Measurements from ENCODE around the gene WDFY3. TPM values are rescaled to one million over a fixed set of nuclear protein-coding genes. Genes with fewer than 3 reads are reported as not detected.

WDFY3 gene, protein sequence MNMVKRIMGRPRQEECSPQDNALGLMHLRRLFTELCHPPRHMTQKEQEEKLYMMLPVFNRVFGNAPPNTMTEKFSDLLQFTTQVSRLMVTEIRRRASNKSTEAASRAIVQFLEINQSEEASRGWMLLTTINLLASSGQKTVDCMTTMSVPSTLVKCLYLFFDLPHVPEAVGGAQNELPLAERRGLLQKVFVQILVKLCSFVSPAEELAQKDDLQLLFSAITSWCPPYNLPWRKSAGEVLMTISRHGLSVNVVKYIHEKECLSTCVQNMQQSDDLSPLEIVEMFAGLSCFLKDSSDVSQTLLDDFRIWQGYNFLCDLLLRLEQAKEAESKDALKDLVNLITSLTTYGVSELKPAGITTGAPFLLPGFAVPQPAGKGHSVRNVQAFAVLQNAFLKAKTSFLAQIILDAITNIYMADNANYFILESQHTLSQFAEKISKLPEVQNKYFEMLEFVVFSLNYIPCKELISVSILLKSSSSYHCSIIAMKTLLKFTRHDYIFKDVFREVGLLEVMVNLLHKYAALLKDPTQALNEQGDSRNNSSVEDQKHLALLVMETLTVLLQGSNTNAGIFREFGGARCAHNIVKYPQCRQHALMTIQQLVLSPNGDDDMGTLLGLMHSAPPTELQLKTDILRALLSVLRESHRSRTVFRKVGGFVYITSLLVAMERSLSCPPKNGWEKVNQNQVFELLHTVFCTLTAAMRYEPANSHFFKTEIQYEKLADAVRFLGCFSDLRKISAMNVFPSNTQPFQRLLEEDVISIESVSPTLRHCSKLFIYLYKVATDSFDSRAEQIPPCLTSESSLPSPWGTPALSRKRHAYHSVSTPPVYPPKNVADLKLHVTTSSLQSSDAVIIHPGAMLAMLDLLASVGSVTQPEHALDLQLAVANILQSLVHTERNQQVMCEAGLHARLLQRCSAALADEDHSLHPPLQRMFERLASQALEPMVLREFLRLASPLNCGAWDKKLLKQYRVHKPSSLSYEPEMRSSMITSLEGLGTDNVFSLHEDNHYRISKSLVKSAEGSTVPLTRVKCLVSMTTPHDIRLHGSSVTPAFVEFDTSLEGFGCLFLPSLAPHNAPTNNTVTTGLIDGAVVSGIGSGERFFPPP (N-terminal part only)
- 119 TPM for total RNA-seq

DNA sequence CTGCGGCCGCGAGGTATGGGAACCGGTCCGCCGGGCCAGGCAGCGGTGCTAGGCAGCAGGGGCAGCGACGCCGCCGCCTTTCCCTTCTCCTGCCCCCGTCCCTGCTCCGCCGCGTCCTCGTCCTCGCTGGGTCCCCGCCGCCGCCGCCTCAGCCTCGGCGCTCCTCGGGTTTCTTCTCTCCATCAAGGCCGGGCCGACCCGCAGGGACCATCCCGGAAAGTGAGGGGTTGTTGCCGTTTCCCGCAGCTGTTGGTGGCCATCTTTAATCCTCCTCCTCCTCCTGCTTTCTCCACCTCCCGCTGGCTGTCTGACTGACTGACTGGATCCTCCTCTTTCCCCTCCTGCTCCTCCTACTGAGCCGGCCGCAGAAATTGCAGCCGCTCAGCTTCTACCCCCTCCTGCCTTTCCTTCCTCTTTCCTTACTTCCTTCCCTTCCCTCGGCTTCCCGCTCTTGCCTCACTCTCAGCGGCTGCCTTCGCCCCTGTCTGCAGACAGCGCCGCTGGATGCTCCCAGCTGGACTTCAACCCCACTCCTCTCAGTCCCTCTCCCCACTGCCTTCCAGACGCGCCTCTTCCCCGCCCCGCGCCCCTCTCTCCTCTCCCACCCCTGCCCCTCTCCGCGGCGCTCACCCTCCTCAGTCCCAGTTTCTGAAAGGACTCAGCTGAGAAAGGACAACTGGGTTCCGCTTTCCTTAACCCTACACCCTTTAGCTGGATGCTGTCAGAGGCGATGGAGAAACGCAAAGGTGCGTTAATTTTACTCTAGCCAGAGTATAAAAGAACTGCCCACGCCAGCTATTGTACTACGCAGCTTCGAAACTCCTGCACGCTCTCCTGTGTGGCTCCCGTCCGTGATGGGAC, at the start of gene WDFY3:
WDFY3 (minus strand) TSS at position 309 of the 861 bp plus-strand sequence. CDS start 106,099 bp downstream, outside the sequence.
- no peak for FAIRE-seq

DNA sequence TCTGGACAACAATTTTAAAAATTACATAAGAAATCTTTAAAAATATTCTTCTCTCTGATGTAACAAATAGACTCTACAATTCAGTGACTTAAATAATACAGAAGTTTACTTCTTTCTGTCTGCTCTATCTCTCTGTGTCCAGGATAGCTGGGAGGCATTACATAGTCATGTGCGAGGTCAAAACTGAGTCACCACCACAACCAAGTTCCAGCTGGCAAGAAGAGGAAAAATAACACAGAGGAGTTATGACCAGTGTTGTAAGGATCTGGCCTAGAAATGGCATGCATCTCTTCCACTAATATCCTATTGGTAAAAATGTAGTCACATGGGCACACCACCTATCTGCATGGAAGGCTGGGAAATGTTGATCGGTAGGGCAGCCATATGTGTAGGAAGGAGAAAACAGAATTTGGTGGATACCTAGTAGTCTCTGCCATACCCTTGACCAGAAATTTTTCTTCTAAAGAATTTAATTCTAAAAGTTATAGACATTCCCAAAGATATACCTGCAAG, 39.4 kb upstream of the WDFY3 start:
- no peak for DNase-seq (ENCODE audit: low spot score in 2 of 2)
- FAIRE-seq, result no peak

More for the DNA sequence above, at the start of gene WDFY3:
- peak; percentile 81 to 87 for DNase-seq (ENCODE audit: low spot score in 2 of 2)

DNA sequence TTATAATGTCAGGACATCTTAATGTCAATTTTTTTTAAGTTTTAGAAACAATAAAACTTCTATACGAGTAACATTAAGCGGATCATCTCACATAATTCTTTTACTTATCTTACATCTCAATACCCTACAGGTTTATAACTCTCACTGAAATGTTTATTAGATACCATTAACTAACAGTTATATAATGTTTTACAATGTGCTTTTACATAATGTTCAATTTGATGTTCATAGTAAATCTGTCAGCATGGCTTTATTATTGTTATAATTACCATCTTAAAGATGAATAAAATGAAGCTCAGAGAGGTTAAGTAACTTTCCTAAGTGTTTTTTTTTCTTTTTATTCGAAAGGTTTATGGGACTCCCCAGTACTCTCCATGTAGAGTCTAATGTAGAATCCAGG, 33.9 kb upstream of the WDFY3 start:
- FAIRE-seq, result no peak
- no peak for DNase-seq (ENCODE audit: low spot score in 2 of 2)

DNA sequence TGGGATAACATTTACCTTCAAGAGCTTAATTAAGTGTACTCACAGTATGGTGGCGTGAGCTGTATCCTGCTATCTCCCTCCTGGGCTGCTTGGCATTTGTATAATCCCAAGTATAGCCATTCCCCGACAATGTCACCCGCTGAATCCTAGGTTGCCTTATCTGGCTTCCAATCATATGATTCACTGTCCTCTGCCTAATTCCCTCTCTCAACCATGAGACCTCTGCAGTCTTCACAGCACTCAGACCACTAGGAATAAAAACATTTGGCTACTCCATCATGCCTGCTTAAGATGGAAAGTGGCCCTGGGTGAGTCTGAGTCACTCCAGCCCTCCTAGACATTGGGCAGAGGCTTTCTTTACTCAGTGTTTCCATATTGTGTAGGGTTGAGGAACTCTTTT, 28.9 kb upstream of the WDFY3 start:
- FAIRE-seq, result no peak

DNA sequence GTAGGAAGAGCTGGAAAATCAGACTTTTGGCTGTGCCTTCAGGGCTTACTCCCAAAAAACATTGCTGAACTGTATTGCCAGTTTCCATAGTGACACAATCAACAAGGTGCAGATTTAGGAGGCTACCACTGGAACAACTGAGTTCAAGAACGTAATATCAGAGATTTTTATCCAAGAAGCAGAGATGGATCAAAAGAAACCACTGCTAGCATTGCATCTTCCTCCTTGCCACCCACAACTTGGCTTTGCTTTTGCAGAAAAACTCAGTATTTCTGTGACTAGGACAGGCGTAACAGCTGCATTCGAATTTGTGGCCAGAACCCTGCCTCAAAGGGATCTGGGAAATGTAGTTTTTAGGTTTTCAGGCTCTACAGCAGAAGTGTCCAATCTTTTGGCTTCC, 27.8 kb upstream of the WDFY3 start:
- FAIRE-seq (no peak), DNase-seq (ENCODE audit: low spot score in 2 of 2) (no peak)

More for the DNA sequence above, 28.9 kb upstream of the WDFY3 start:
- no peak for DNase-seq (ENCODE audit: low spot score in 2 of 2)

DNA sequence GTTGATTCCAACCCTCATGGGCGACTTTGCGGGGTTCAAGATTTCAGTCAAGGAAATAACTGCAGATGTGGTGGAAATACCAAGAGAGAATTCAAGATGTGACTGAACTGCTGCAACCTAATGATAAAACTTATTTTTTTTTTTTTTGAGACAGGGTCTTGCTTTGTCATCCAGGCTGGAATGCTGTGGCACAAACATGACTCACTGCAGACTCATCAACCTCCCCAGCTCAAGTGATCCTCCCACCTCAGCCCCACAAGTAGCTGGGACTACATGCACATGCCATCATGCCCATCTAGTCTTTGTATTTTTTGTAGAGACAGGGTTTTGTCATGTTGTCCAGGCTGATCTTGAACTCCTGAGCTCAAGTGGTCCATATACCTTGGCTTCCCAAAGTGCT, 19.5 kb upstream of the WDFY3 start:
- DNase-seq (ENCODE audit: low spot score in 2 of 2) (no peak), FAIRE-seq (no peak)

DNA sequence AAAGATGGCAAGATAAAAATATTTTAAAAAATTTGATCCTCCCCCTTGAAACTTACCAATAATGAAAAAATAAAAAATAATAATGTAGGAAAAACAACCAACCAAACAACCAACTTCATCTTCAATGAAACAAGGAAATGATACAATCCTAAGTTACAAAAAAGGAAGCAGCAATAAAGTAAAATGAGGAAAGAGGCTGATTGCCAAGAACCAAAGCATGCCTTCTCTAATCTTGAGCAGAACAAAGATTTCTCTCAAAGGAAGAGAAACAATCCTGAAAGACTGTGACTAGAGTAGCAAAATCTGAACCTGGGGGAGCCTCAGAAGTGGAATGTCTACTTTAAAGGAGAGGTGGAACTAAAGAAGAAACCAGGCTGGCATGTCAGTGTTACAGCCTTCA, 10.9 kb upstream of the WDFY3 start:
- FAIRE-seq (no peak), DNase-seq (ENCODE audit: low spot score in 2 of 2) (no peak)

DNA sequence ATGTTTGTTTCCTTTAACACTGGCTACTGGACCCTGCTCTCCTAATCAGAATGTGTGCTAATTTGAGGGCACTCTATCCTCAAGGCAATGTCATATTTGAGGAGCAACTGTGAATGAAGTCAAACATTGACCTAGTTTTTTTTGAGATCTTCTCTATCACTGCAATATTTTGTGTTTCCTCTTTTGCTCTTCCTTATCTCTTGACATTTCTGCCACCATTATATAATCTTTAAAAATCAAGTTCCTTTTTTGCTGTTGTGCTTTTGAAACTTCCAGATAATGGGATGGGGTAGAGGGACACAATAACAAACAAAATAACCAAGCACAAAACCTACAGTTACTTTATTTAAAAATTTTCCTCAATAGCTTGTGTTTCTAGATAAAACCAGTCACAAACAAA, 7.4 kb upstream of the WDFY3 start:
- DNase-seq (ENCODE audit: low spot score in 2 of 2) (no peak), FAIRE-seq (no peak)

DNA sequence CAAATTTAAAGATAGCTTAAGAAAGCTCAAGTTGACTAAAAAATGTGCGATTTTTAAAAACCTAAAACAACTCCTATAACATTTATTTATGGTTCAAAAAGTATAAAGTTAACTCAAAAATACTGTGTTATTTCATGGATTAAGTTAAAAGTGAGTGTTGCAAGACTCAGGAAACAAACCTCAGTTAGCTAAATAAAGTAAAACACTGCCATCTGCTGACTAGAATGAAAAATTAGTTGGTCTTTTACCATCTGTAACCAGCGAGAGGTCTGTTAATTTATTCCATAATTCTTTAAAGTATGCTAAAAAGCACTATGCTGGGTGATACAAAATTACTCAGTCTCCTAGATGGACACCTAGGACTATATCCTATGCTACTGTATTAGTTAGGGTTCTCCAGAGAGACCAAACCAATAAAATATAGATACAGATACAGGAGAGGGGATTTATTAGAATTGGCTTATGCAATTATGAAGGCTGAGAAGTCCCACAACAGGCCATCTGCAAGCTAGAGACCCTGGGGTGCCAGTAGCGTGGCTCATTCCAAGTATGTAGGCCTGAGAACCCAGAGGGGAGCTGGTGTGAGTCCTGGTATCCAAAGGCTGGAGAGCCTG, 4.9 kb upstream of the WDFY3 start:
- DNase-seq (ENCODE audit: low spot score in 2 of 2) (peak in 1 of 2 donors; percentile 19), FAIRE-seq (peak; percentile 98)

DNA sequence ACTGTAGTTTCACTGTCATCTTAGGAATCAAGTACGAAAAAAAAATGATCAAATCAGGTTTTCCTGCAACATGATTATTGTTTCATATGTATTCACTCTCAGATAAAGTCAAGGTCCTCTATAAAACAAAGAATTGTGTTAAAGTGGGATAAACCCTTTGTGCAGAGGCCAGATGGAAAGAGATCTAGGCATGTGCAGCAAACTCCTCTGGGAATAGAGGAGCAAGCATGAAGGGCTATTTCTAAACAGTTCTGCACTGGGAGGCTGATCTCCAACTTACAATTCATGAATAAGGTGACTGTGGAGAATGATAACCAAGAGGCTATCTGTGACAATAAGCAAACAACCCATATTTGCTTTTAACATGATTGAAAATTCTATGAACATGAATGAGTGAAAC, 2.4 kb upstream of the WDFY3 start:
- no peak for DNase-seq (ENCODE audit: low spot score in 2 of 2)
- no peak for FAIRE-seq

DNA sequence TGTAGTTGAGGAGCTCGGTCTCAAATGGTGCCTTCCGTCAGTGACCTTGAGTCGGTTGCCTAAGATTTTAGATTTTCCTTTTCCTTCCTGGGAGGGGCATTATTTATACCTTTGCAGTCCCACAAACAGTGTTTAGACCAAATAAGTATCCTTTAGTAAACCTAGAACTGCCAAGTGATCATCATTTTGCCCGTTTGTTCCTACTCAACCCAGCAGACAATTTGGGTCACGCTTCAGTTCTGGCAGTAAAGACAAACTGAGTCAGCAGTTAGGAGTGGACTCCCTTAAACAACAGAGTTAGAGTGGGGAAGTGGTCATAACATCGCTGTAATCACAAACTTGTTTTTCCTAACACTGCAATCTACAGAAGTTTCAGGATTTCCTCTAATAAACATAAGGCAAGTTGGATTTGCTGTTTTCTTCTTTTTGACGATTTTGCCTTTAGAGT, 777 bp upstream of the WDFY3 start:
- FAIRE-seq, result no peak
- peak in 1 of 2 donors; percentile 26 for DNase-seq (ENCODE audit: low spot score in 2 of 2)

DNA sequence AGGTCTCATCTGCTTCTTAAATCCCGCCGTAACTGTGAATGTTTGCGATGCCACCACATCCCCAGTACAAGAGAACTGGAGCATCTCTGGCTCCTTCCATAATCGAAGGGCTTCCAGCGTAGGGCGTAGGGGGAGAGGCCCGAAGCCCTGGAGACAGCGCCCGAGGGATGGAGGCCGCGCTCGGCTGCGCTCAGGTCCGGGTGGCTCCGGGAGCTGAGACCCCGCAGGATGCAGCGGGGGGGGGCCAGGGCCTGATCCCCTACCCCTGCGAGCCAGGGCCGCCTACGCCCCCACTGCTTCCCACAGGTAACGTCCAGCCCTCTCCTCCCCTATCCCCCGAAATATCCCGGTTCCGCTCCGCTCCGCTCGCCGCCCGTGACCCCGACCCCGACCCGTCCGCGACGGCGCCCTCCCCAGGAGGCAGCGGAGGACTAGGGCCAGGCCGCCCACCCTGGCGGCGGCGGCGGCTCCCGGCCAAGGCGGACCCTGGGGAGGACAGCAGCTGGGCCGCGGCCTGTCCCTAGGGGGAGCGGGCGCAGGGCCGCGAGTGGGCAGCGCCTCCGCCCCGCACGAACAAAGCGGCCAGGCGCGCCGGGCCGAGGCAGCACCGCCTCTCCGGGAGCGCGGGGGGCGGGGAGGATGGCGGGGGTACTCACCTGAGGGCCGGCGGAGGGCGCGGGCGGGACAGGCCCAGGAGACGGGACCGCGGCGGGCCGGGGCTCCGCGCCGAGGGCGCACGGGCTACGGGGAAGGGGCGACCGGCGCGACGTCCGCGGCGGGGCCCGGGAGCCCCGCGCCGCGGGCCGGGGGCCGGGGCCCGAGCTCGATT, 723 bp downstream of the WDFY3 start:
- FAIRE-seq (no peak), DNase-seq (ENCODE audit: low spot score in 2 of 2) (peak; percentile 69 to 73)

DNA sequence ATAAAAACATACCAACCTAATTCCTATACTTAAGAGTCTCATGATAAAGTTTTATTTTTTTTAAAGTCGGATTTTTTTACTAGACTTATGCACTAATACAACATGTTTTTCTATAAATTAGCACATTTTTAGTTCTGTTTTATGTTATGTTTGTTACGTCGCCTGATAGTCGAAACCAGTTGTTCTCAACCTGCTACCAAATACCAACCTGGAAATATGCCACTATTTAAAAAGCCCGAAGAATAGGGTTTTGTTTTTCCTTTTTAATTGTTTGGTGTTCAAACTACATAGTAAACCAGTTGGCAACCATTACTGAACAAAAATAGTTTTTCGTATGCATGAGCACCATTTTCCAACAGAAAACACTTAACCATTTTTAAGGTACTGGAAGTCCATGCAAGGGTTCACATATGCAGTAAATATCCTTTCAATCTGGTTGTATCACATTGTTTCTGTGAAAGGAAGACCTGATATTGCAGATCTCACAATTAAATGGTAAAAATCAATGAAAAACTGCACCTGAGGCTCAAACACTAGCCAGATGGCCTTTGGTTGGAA, 1.4 kb downstream of the WDFY3 start:
- no peak for DNase-seq (ENCODE audit: low spot score in 2 of 2)
- peak; percentile 19 for FAIRE-seq

DNA sequence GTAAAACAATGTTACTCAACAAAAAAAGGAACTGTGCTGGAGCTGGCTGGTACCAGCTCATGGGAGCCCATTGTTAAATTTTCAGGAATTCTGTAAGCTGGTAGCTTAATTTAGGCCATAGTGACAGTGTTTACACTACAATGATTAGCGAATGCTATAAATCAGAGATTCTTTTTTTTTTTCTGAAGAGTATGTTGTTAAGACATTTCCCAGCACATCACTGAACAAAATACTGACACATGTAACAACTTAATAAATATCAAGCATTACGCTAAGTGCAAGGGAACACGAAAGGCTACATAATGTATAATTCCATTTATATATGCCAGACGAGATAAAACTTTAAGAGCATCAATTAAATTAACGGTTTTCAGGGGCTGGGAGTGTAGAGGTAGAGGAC, 4.4 kb downstream of the WDFY3 start:
- FAIRE-seq, result no peak
- DNase-seq (ENCODE audit: low spot score in 2 of 2), result no peak

DNA sequence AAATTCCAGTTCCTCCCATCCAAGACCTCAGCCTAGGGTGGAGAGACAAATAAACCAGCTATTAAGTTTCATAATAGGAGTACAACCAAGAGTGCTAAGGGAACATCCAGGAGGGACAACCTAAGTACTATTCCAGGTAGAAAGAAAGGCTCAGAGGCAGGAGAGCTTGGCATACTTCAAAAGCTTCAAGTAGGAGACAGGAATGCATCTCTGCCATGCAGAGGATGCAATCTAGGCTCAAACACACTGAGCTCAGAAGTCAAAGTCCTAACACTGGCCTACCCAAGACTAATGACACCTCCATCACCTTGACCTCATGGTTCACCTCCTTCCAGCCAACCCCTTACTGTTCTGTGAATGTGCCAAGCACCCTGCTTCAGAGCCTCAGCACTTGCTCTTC, 8.1 kb downstream of the WDFY3 start:
- no peak for FAIRE-seq

DNA sequence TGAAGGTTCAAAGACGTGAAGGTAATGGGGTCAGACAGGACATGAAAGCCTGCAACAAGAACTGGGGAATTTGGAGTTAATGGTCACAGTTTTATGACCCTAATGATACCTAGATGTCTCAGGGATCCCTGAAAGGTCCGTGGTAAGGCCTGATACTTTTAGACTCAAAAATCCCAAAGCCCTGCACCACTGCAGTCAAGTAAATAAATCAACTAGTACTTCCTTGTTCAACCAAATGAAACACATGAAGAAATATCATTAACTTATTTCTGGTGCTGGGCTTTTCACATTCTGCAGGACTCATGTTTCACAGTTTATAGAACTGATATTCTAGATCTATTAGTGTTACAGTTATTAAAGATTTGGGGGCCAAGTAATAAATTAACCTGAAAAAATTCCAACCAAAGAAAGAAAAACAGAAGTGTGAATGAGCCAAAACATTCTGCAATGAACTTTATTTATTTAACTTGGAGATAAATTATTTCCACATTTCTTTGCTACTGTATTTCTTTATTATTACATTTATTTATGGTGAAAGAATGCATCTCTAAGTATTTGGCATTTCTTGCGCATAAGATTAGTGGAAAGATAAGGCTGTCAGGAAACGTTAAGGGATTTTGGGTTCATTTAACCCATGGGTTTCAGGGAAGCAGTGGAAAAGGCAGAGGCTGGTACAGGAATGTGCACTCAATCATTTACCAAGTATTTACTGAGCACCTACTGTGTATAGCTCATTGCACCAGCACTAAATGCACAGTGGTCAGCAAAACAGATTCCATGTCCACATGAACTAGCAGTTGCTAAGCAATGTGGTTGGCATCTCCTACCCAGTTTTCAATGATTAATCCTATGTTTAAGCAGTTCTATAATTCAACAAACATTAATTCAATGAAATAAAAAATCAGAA, 8.7 kb downstream of the WDFY3 start:
- FAIRE-seq (no peak), DNase-seq (ENCODE audit: low spot score in 2 of 2) (no peak)

More for the DNA sequence above, 8.1 kb downstream of the WDFY3 start:
- DNase-seq (ENCODE audit: low spot score in 2 of 2), result no peak

DNA sequence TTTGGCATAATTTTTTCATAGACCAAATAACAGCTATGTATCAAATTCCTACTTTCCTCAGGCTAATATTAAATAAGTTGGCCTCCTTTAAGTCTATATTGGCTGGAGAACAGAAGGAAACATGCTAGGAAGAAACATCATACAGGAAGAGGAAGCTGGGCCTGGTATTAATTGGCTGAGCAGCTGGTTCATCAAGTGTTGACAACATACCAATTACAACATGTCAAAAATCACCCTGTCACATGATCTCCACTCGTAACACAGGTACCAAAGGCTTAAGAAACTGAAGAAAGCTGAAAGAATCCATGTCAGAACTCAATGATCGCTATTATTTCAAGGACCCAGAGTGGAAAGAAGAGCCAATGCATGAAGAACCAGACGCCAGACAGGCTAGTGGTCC, 10.5 kb downstream of the WDFY3 start:
- FAIRE-seq (no peak), DNase-seq (ENCODE audit: low spot score in 2 of 2) (no peak)
